Hepatocyte (in vitro differentiated cells): ENCODE measurements around the gene TMEM144. TPM values are rescaled to one million over a fixed set of nuclear protein-coding genes. Genes with fewer than 3 reads are reported as not detected.

Experiments used
- DNase-seq: peaks from one replicate; pipeline ENCODE4 v3.0.0-alpha.2; 2016; ENCODE audit warnings: low spot score
- H2AFZ ChIP-seq: fragments of 200-600 bp; sonication (generic); 2 replicates; pipeline ENCODE4 v1.6.0; 2016; ENCODE audit warnings: antibody characterized with exemption, mild to moderate bottlenecking
- H3K27ac ChIP-seq: fragments of 200-600 bp; sonication (generic); 2 replicates; pipeline ENCODE4 v1.5.1; 2016; ENCODE audit warnings: mild to moderate bottlenecking
- H3K27me3 ChIP-seq: fragments of 200-600 bp; sonication (generic); 2 replicates; pipeline ENCODE4 v1.6.1; 2016
- H3K36me3 ChIP-seq: fragments of 200-600 bp; sonication (generic); replicated peaks from 2 replicates; pipeline ENCODE4 v1.5.1; 2016; ENCODE audit warnings: low read depth; ENCODE audit not compliant: insufficient read depth
- H3K4me1 ChIP-seq: fragments of 200-600 bp; sonication (generic); 2 replicates; pipeline ENCODE4 v1.5.1; 2016; ENCODE audit warnings: mild to moderate bottlenecking, moderate library complexity; ENCODE audit not compliant: insufficient read depth
- H3K4me2 ChIP-seq: fragments of 200-600 bp; sonication (generic); 2 replicates; pipeline ENCODE4 v1.6.0; 2016
- H3K4me3 ChIP-seq: fragments of 200-600 bp; sonication (generic); 2 replicates; pipeline ENCODE4 v1.5.1; 2016; ENCODE audit warnings: mild to moderate bottlenecking
- H3K79me2 ChIP-seq: fragments of 200-600 bp; sonication (generic); 2 replicates; pipeline ENCODE4 v1.6.0; 2017; ENCODE audit warnings: mild to moderate bottlenecking
- H3K9me2 ChIP-seq: fragments of 200-600 bp; sonication (generic); replicated peaks from 2 replicates; pipeline ENCODE4 v1.6.0; 2017; ENCODE audit warnings: mild to moderate bottlenecking; ENCODE audit not compliant: insufficient read depth
- H3K9me3 ChIP-seq: fragments of 200-600 bp; sonication (generic); 2 replicates; pipeline ENCODE4 v1.5.1; 2016; ENCODE audit warnings: low read depth, mild to moderate bottlenecking
- H4K20me1 ChIP-seq: fragments of 200-600 bp; sonication (generic); 2 replicates; pipeline ENCODE4 v1.6.0; 2016; ENCODE audit warnings: mild to moderate bottlenecking; ENCODE audit not compliant: insufficient read depth, poor library complexity, severe bottlenecking
- EZH2 ChIP-seq: fragments of 200-600 bp; sonication (generic); IDR thresholded peaks from 2 replicates; pipeline ENCODE4 v1.6.1; 2016; ENCODE audit warnings: antibody characterized with exemption, mild to moderate bottlenecking, borderline replicate concordance
- EZH2phosphoT487 ChIP-seq: fragments of 200-600 bp; sonication (generic); IDR thresholded peaks from one replicate; pipeline ENCODE4 v1.6.1; 2018; ENCODE audit warnings: antibody characterized with exemption, mild to moderate bottlenecking, low read depth, moderate library complexity; ENCODE audit not compliant: unreplicated experiment, severe bottlenecking
- WGBS: methylation state at CpG from one replicate; pipeline ENCODE4 v1.1.6; 2016; ENCODE audit warnings: low lambda C conversion rate; ENCODE audit errors: missing lambda C conversion rate; 5-methylcytosine and 5-hydroxymethylcytosine counted together
- polyA plus RNA-seq: library from polyadenylated mRNA; unstranded; fragments of >200 nt; fragmentation: Nextera tagmentation; extraction: Ambion mirVana; gene quantifications from 2 replicates; pipeline ENCODE4 v1.2.1, GENCODE V29; 2016
- total RNA-seq: library from RNA; depleted of rRNA; stranded (reverse); fragments of >200 nt; gene quantifications from 2 replicates; pipeline ENCODE4 v1.2.3, GENCODE V29; 2014
- TF ChIP-seq, protein P1 (sequence below): fragments of 200-600 bp; sonication (generic); IDR thresholded peaks from 2 replicates; pipeline ENCODE4 v1.5.1; 2016; ENCODE audit warnings: antibody characterized with exemption, mild to moderate bottlenecking; ENCODE audit not compliant: poor library complexity

Gene TMEM144
- total and polyA plus RNA-seq, 2 experiments from 2014 or later = 17.5 to 58.9 TPM

GRCh38 chr4:158195297-158195696, 15.0 kb upstream of the TMEM144 start:
- TF ChIP-seq, protein P1, sequence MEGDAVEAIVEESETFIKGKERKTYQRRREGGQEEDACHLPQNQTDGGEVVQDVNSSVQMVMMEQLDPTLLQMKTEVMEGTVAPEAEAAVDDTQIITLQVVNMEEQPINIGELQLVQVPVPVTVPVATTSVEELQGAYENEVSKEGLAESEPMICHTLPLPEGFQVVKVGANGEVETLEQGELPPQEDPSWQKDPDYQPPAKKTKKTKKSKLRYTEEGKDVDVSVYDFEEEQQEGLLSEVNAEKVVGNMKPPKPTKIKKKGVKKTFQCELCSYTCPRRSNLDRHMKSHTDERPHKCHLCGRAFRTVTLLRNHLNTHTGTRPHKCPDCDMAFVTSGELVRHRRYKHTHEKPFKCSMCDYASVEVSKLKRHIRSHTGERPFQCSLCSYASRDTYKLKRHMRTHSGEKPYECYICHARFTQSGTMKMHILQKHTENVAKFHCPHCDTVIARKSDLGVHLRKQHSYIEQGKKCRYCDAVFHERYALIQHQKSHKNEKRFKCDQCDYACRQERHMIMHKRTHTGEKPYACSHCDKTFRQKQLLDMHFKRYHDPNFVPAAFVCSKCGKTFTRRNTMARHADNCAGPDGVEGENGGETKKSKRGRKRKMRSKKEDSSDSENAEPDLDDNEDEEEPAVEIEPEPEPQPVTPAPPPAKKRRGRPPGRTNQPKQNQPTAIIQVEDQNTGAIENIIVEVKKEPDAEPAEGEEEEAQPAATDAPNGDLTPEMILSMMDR = no peak
- TF ChIP-seq EZH2 (no peak), EZH2phosphoT487 (no peak)

DNA sequence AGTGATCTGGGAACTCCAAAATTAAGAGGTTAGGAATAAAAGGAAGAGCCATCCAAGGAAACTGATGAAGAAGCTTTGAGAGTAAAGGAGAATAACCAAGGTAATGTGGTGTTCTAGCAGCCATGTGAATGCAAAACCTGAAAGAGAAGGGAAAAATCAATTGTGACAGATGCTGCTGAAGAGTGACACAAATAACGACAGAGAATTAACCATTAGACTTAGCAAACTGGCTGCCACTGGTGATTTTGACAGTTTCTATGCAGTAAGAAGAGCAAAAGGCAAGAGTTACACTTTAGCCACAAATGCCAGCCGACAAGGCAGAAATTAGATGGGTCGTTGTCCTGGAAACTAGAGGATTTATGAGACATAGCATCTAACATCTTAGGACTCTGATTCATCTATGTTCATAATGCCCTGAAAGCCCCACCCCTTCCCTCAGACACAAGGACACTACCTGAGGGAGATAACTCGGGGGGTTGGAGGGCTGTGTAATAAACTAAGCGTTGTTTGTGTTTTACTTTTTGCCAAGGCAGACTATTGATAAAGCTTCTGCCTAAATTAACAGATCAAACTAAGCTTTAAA, 13.0 kb upstream of the TMEM144 start:
- no peaks in the 10 kb centered on the region for H3K9me2 ChIP-seq
- 84% methylated on average over 5 of the region's 5 CpGs for WGBS
- TF ChIP-seq, protein P1 = no peak
- TF ChIP-seq EZH2 (no peak), EZH2phosphoT487 (no peak)

More at GRCh38 chr4:158195297-158195696, 15.0 kb upstream of the TMEM144 start:
- Histone ChIP-seq H3K27me3 (no peaks in the 10 kb centered on the region), H3K9me2 (no peaks in the 10 kb centered on the region), H3K4me2 (no peak overlapping the region), H3K36me3 (no peaks in the 10 kb centered on the region), H3K27ac (no peak overlapping the region), H2AFZ (no peak overlapping the region), H3K9me3 (no peaks in the 10 kb centered on the region), H3K4me1 (no peaks in the 10 kb centered on the region), H3K4me3 (no peak overlapping the region), H3K79me2 (no peaks in the 10 kb centered on the region), H4K20me1 (no peaks in the 10 kb centered on the region)
- WGBS = 79% methylated on average over 1 of the region's 1 CpG
- no peak for DNase-seq

GRCh38 chr4:158200214-158200613, 10.1 kb upstream of the TMEM144 start:
- no peak overlapping the region for H3K4me2 ChIP-seq
- DNase-seq = no peak
- WGBS = 95% methylated on average over 3 of the region's 3 CpGs
- H3K9me3 ChIP-seq = no peaks in the 10 kb centered on the region
- no peaks in the 10 kb centered on the region for H3K9me2 ChIP-seq
- no peak overlapping the region for H3K4me3 ChIP-seq
- no peak overlapping the region for H3K27ac ChIP-seq
- TF ChIP-seq EZH2 (no peak), EZH2phosphoT487 (no peak)
- TF ChIP-seq, protein P1 = no peak
- no peaks in the 10 kb centered on the region for H3K36me3 ChIP-seq
- H3K27me3 ChIP-seq = no peaks in the 10 kb centered on the region
- no peaks in the 10 kb centered on the region for H3K79me2 ChIP-seq
- H2AFZ ChIP-seq = no peak overlapping the region
- no peaks in the 10 kb centered on the region for H4K20me1 ChIP-seq
- H3K4me1 ChIP-seq = no peaks in the 10 kb centered on the region

More for the DNA sequence above, 13.0 kb upstream of the TMEM144 start:
- Histone ChIP-seq H2AFZ (no peak overlapping the region), H3K9me3 (no peaks in the 10 kb centered on the region), H3K79me2 (no peaks in the 10 kb centered on the region), H3K4me2 (no peak overlapping the region), H3K4me3 (no peak overlapping the region), H4K20me1 (no peaks in the 10 kb centered on the region), H3K36me3 (no peaks in the 10 kb centered on the region), H3K27ac (no peak overlapping the region), H3K27me3 (no peaks in the 10 kb centered on the region), H3K4me1 (no peaks in the 10 kb centered on the region)
- peak; percentile 14 for DNase-seq
